Chondrocyte (in vitro differentiated cells): Measurements from ENCODE around the gene TBC1D21. TPM values are rescaled to one million over a fixed set of nuclear protein-coding genes. Genes with fewer than 3 reads are reported as not detected.

Experiments used
- DNase-seq: peaks from one replicate; pipeline ENCODE4 v3.0.0; 2021; ENCODE audit warnings: mixed read lengths, low spot score
- H3K27ac Mint-ChIP-seq: one replicate; pipeline ENCODE4 v1.8.0; 2021; ENCODE audit warnings: mild to moderate bottlenecking, moderate library complexity, mixed read lengths; ENCODE audit not compliant: unreplicated experiment
- H3K27me3 Mint-ChIP-seq: 2 replicates; pipeline ENCODE4 v1.8.0; 2021; ENCODE audit warnings: low read depth, mixed read lengths
- H3K36me3 Mint-ChIP-seq: 2 replicates; pipeline ENCODE4 v1.8.0; 2021; ENCODE audit warnings: low read depth, mixed read lengths
- H3K4me1 Mint-ChIP-seq: 2 replicates; pipeline ENCODE4 v1.8.0; 2021; ENCODE audit warnings: low read depth, mild to moderate bottlenecking, mixed read lengths
- H3K4me3 Mint-ChIP-seq: one replicate; pipeline ENCODE4 v1.8.0; 2021; ENCODE audit warnings: mild to moderate bottlenecking, moderate library complexity, mixed read lengths; ENCODE audit not compliant: unreplicated experiment
- H3K9me3 Mint-ChIP-seq: 2 replicates; pipeline ENCODE4 v1.8.0; 2021; ENCODE audit warnings: low read depth, mixed read lengths
- CTCF ChIP-seq: fragments of 200-600 bp; sonication (generic); IDR thresholded peaks from 2 replicates; pipeline ENCODE4 v1.5.0; 2021; ENCODE audit warnings: antibody characterized with exemption, mild to moderate bottlenecking, moderate library complexity
- total RNA-seq: library from RNA; stranded (reverse); gene quantifications from 3 replicates; pipeline ENCODE4 v1.2.1, GENCODE V29; 2021

TBC1D21 gene
- total RNA-seq, 1 donor from 2014 or later: not detected

GRCh38 chr15:73866881-73867410 lies 6.4 kb upstream of the TBC1D21 start:
- peaks cover 73% of the 10 kb centered on the region for H3K27me3 Mint-ChIP-seq
- TF ChIP-seq CTCF: no peak
- DNase-seq: no peak
- H3K4me1 Mint-ChIP-seq: no peaks in the 10 kb centered on the region
- H3K9me3 Mint-ChIP-seq: peaks cover 13% of the 10 kb centered on the region
- no peak overlapping the region for H3K27ac Mint-ChIP-seq
- no peak overlapping the region for H3K4me3 Mint-ChIP-seq
- H3K36me3 Mint-ChIP-seq: peaks cover 5% of the 10 kb centered on the region

- Mint-ChIP-seq H3K27me3 (peaks cover 72% of the 10 kb centered on the region), H3K36me3 (peaks cover 5% of the 10 kb centered on the region), H3K27ac (no peak overlapping the region), H3K4me1 (no peaks in the 10 kb centered on the region), H3K4me3 (no peak overlapping the region), H3K9me3 (peaks cover 13% of the 10 kb centered on the region)
- TF ChIP-seq CTCF: no peak
- no peak for DNase-seq
Observed at GRCh38 chr15:73867426-73867825, 5.9 kb upstream of the TBC1D21 start.

- no peak overlapping the region for H3K27ac Mint-ChIP-seq
- TF ChIP-seq CTCF: no peak
- H3K4me3 Mint-ChIP-seq: no peak overlapping the region
- no peaks in the 10 kb centered on the region for H3K4me1 Mint-ChIP-seq
- H3K36me3 Mint-ChIP-seq: peaks cover 5% of the 10 kb centered on the region
- H3K27me3 Mint-ChIP-seq: peaks cover 73% of the 10 kb centered on the region
- H3K9me3 Mint-ChIP-seq: peaks cover 13% of the 10 kb centered on the region
- no peak for DNase-seq
Observed at GRCh38 chr15:73867956-73868355, 5.4 kb upstream of the TBC1D21 start.

GRCh38 chr15:73869216-73869995 lies 4.0 kb upstream of the TBC1D21 start:
- no peaks in the 10 kb centered on the region for H3K4me1 Mint-ChIP-seq
- H3K27me3 Mint-ChIP-seq: peaks cover 69% of the 10 kb centered on the region
- H3K27ac Mint-ChIP-seq: no peak overlapping the region
- H3K36me3 Mint-ChIP-seq: peaks cover 2% of the 10 kb centered on the region
- no peak overlapping the region for H3K4me3 Mint-ChIP-seq
- TF ChIP-seq CTCF: no peak
- H3K9me3 Mint-ChIP-seq: peaks cover 4% of the 10 kb centered on the region
- DNase-seq: no peak

GRCh38 chr15:73870700-73871408 lies 2.5 kb upstream of the TBC1D21 start:
- peaks cover 56% of the 10 kb centered on the region for H3K27me3 Mint-ChIP-seq
- H3K27ac Mint-ChIP-seq: no peak overlapping the region
- H3K4me3 Mint-ChIP-seq: no peak overlapping the region
- no peak for TF ChIP-seq CTCF
- H3K36me3 Mint-ChIP-seq: no peaks in the 10 kb centered on the region
- no peak for DNase-seq
- no peaks in the 10 kb centered on the region for H3K9me3 Mint-ChIP-seq
- no peaks in the 10 kb centered on the region for H3K4me1 Mint-ChIP-seq
